ENCODE measurements around the gene TGFBR2.
"Not testable (repeated sequence)": the region's sequence is repeated elsewhere in the genome, so short reads cannot be mapped to it uniquely, and the experiment has no call there.

TGFBR2 gene

GRCh38 chr3:30655187-30655812 is 48.9 kb downstream of the TGFBR2 start:
- DNase-seq (ENCODE audit: low read depth in 2 of 3, low spot score in 1 of 3), result no peak

- DNase-seq (ENCODE audit: low read depth in 2 of 3, low spot score in 1 of 3), result no peak
Measured at GRCh38 chr3:30656624-30657141, 50.3 kb downstream of the TGFBR2 start.

- no peak for DNase-seq (ENCODE audit: low read depth in 2 of 3, low spot score in 1 of 3)
Measured at GRCh38 chr3:30657914-30658313, 51.5 kb downstream of the TGFBR2 start.

- DNase-seq (ENCODE audit: low read depth in 2 of 3, low spot score in 1 of 3), result peak in 1 of 3 donors; percentile 58
Measured at GRCh38 chr3:30658328-30659052, 52.1 kb downstream of the TGFBR2 start.

GRCh38 chr3:30659270-30660130 is 53.1 kb downstream of the TGFBR2 start:
- DNase-seq (ENCODE audit: low read depth in 2 of 3, low spot score in 1 of 3), result no peak

GRCh38 chr3:30660136-30660535 is 53.7 kb downstream of the TGFBR2 start:
- no peak for DNase-seq (ENCODE audit: low read depth in 2 of 3, low spot score in 1 of 3)

GRCh38 chr3:30660656-30661055 is 54.3 kb downstream of the TGFBR2 start:
- DNase-seq (ENCODE audit: low read depth in 2 of 3, low spot score in 1 of 3), result no peak

GRCh38 chr3:30661098-30661873 is 54.9 kb downstream of the TGFBR2 start:
- no peak for DNase-seq (ENCODE audit: low read depth in 2 of 3, low spot score in 1 of 3)

- DNase-seq (ENCODE audit: low read depth in 2 of 3, low spot score in 1 of 3), result no peak
Measured at GRCh38 chr3:30662836-30663235, 56.4 kb downstream of the TGFBR2 start.

- DNase-seq (ENCODE audit: low read depth in 2 of 3, low spot score in 1 of 3), result no peak
Measured at GRCh38 chr3:30663533-30664241, 57.3 kb downstream of the TGFBR2 start.

- DNase-seq (ENCODE audit: low read depth in 2 of 3, low spot score in 1 of 3), result no peak
Measured at GRCh38 chr3:30664459-30664858, 58.1 kb downstream of the TGFBR2 start.

- no peak for DNase-seq (ENCODE audit: low read depth in 2 of 3, low spot score in 1 of 3)
Measured at GRCh38 chr3:30664884-30665283, 58.5 kb downstream of the TGFBR2 start.

- DNase-seq (ENCODE audit: low read depth in 2 of 3, low spot score in 1 of 3), result no peak
Measured at GRCh38 chr3:30665539-30665938, 59.1 kb downstream of the TGFBR2 start.

- no peak for DNase-seq (ENCODE audit: low read depth in 2 of 3, low spot score in 1 of 3)
Measured at GRCh38 chr3:30666572-30667279, 60.3 kb downstream of the TGFBR2 start.

- DNase-seq (ENCODE audit: low read depth in 2 of 3, low spot score in 1 of 3), result no peak
Measured at GRCh38 chr3:30667280-30667651, 60.9 kb downstream of the TGFBR2 start.

GRCh38 chr3:30668051-30668609 is 61.7 kb downstream of the TGFBR2 start:
- no peak for DNase-seq (ENCODE audit: low read depth in 2 of 3, low spot score in 1 of 3)

- not testable (repeated sequence) for DNase-seq (ENCODE audit: low read depth in 2 of 3, low spot score in 1 of 3)
Measured at GRCh38 chr3:30669360-30669934, 63.0 kb downstream of the TGFBR2 start.

GRCh38 chr3:30670292-30670691 is 63.9 kb downstream of the TGFBR2 start:
- DNase-seq (ENCODE audit: low read depth in 2 of 3, low spot score in 1 of 3), result no peak
